Measurements from ENCODE around the gene PCDH12. TPM values are rescaled to one million over a fixed set of nuclear protein-coding genes. Genes with fewer than 3 reads are reported as not detected.

The PCDH12 gene
- total and polyA plus RNA-seq, 4 donors, result 5.4 to 12.9 (median 7.8) TPM

- no peaks in the 10 kb centered on the region for H3K4me1 ChIP-seq (ENCODE audit: control insufficient read depth, insufficient read depth, low read length)
- no peaks in the 10 kb centered on the region for H3K9me3 ChIP-seq (ENCODE audit: control insufficient read depth, insufficient read depth, low read length)
- H3K27ac ChIP-seq (ENCODE audit: low read depth, low read length), result no peak overlapping the region
- 47% methylated on average over 2 of the region's 4 CpGs for WGBS (ENCODE audit: insufficient coverage)
- DNase-seq (ENCODE audit: low read depth in 4 of 6, low spot score in 6 of 6), result no peak
- no peak overlapping the region for H3K4me3 ChIP-seq (ENCODE audit: low read depth, low read length)
- H3K27me3 ChIP-seq (ENCODE audit: control insufficient read depth, insufficient read depth, low read length), result no peaks in the 10 kb centered on the region
- no peaks in the 10 kb centered on the region for H3K36me3 ChIP-seq (ENCODE audit: control insufficient read depth, insufficient read depth, low read length)
Observed at GRCh38 chr5:141903261-141903660, 54.7 kb downstream of the PCDH12 start.

GRCh38 chr5:141902015-141902814 is 55.8 kb downstream of the PCDH12 start:
- H3K27me3 ChIP-seq (ENCODE audit: control insufficient read depth, insufficient read depth, low read length), result no peaks in the 10 kb centered on the region

GRCh38 chr5:141898448-141899049 is 59.5 kb downstream of the PCDH12 start:
- Histone ChIP-seq H3K4me3 (ENCODE audit: low read depth, low read length) (no peak overlapping the region), H3K27me3 (ENCODE audit: control insufficient read depth, insufficient read depth, low read length) (no peaks in the 10 kb centered on the region), H3K36me3 (ENCODE audit: control insufficient read depth, insufficient read depth, low read length) (no peaks in the 10 kb centered on the region), H3K27ac (ENCODE audit: low read depth, low read length) (no peak overlapping the region), H3K9me3 (ENCODE audit: control insufficient read depth, insufficient read depth, low read length) (no peaks in the 10 kb centered on the region), H3K4me1 (ENCODE audit: control insufficient read depth, insufficient read depth, low read length) (no peaks in the 10 kb centered on the region)
- WGBS (ENCODE audit: insufficient coverage), result 100% methylated on average over 1 of the region's 2 CpGs
- DNase-seq (ENCODE audit: low read depth in 4 of 6, low spot score in 6 of 6), result no peak

More at GRCh38 chr5:141902015-141902814, 55.8 kb downstream of the PCDH12 start:
- Histone ChIP-seq H3K4me1 (ENCODE audit: control insufficient read depth, insufficient read depth, low read length) (no peaks in the 10 kb centered on the region), H3K36me3 (ENCODE audit: control insufficient read depth, insufficient read depth, low read length) (no peaks in the 10 kb centered on the region), H3K9me3 (ENCODE audit: control insufficient read depth, insufficient read depth, low read length) (no peaks in the 10 kb centered on the region), H3K27ac (ENCODE audit: low read depth, low read length) (no peak overlapping the region), H3K4me3 (ENCODE audit: low read depth, low read length) (no peak overlapping the region)
- 91% methylated on average over 2 of the region's 5 CpGs for WGBS (ENCODE audit: insufficient coverage)
- DNase-seq (ENCODE audit: low read depth in 4 of 6, low spot score in 6 of 6), result peak in 1 of 6 donors; percentile 35

- Histone ChIP-seq H3K27me3 (ENCODE audit: control insufficient read depth, insufficient read depth, low read length) (no peaks in the 10 kb centered on the region), H3K27ac (ENCODE audit: low read depth, low read length) (no peak overlapping the region), H3K9me3 (ENCODE audit: control insufficient read depth, insufficient read depth, low read length) (no peaks in the 10 kb centered on the region), H3K4me1 (ENCODE audit: control insufficient read depth, insufficient read depth, low read length) (no peaks in the 10 kb centered on the region), H3K36me3 (ENCODE audit: control insufficient read depth, insufficient read depth, low read length) (no peaks in the 10 kb centered on the region), H3K4me3 (ENCODE audit: low read depth, low read length) (no peak overlapping the region)
- no CpG with 5 or more reads among the region's 4 CpGs for WGBS (ENCODE audit: insufficient coverage)
- DNase-seq (ENCODE audit: low read depth in 4 of 6, low spot score in 6 of 6), result no peak
Observed at GRCh38 chr5:141897425-141897824, 60.6 kb downstream of the PCDH12 start.

Other genes starting within 250 kb of the PCDH12 start
- gene PCDH1, start 79.8 kb downstream of the PCDH12 start, total RNA-seq, result 10 to 100 TPM; 25.5 to 48.6 TPM
- gene PCDH1, start 79.8 kb downstream of the PCDH12 start, polyA plus RNA-seq (ENCODE audit: insufficient read length in 2 of 2), result 10 to 100 TPM; 42.6 to 52.0 TPM
- 10 to 100 TPM; 41.4 to 92.3 TPM for gene DELE1, start 34.3 kb downstream of the PCDH12 start, total RNA-seq
- gene DELE1, start 34.3 kb downstream of the PCDH12 start, polyA plus RNA-seq (ENCODE audit: insufficient read length in 2 of 2), result 10 to 100 TPM; 72.2 to 94.2 TPM
- gene RNF14, start 10.9 kb upstream of the PCDH12 start, total RNA-seq, result 10 to 100 TPM; 80.1 to 96.9 TPM
- gene RNF14, start 10.9 kb upstream of the PCDH12 start, polyA plus RNA-seq (ENCODE audit: insufficient read length in 2 of 2), result 10 to 100 TPM; 57.4 to 67.7 TPM
- 10 to 100 TPM; 26.8 to 45.0 TPM for gene GNPDA1, start 54.8 kb upstream of the PCDH12 start, total RNA-seq
- 10 to 100 TPM; 37.1 to 38.4 TPM for gene GNPDA1, start 54.8 kb upstream of the PCDH12 start, polyA plus RNA-seq (ENCODE audit: insufficient read length in 2 of 2)
- 100 to 1,000 TPM in 1 of 2 donors, 10 to 100 TPM in 1; 86.0 to 215 TPM for gene NDFIP1, start 150.6 kb upstream of the PCDH12 start, total RNA-seq
- gene NDFIP1, start 150.6 kb upstream of the PCDH12 start, polyA plus RNA-seq (ENCODE audit: insufficient read length in 2 of 2), result 100 to 1,000 TPM; 247 to 279 TPM

Measured in spinal cord (tissue), 10 donors.